GM12878 (cell line): Measurements from ENCODE around the gene IFIT5. TPM values are rescaled to one million over a fixed set of nuclear protein-coding genes. Genes with fewer than 3 reads are reported as not detected.

Experiments used
- ATAC-seq: fragments of 200-7000 bp; cut with Tn5 transposase; 3 replicates; pipeline ENCODE4 v1.9.1; 2020; ENCODE audit warnings: mild to moderate bottlenecking, moderate library complexity
- BruUV-seq: library from RNA; stranded (reverse); fragments of 400-500 nt; replicated peaks from 2 replicates; lab custom pipeline; 2021; lab: Mats Ljungman, UMichigan
- CTCF ChIA-PET: fragments of 300-600 bp; sonication (Branson Sonifier 250); formaldehyde crosslinking; extraction: SDS; loops from one replicate; lab custom pipeline; 2021; ENCODE audit warnings: inconsistent platforms; lab: Yijun Ruan, JAX
- POLR2A ChIA-PET: fragments of 350-600 bp; formaldehyde crosslinking; extraction: SDS; loops from one replicate; lab custom pipeline; 2021; ENCODE audit warnings: inconsistent platforms; lab: Charles Lee
- RAD21 ChIA-PET: fragments of 300-600 bp; sonication (Branson Sonifier 250); formaldehyde crosslinking; loops from one replicate; lab custom pipeline; 2023; ENCODE audit warnings: antibody characterized with exemption; ENCODE audit not compliant: unreplicated experiment; lab: Charles Lee
- SMC1A ChIA-PET: fragments of 300-600 bp; sonication (Branson Sonifier 250); formaldehyde crosslinking; loops from one replicate; lab custom pipeline; 2023; ENCODE audit not compliant: unreplicated experiment, uncharacterized antibody; lab: Charles Lee
- DNase-seq: peaks from one replicate; pipeline ENCODE4 v3.0.0-alpha.2; 2011; ENCODE audit warnings: low read depth, low spot score
- FAIRE-seq: peaks from 3 replicates; lab custom pipeline; 2011; peaks lifted over from hg19 to GRCh38; lab: Jason Lieb, UNC
- H2AFZ ChIP-seq: 2 replicates; pipeline ENCODE4 v1.6.0; 2011; ENCODE audit warnings: low read depth, low read length, control low read depth; ENCODE audit not compliant: control insufficient read depth
- H3K27ac ChIP-seq: 2 replicates; pipeline ENCODE4 v1.5.1; 2011; ENCODE audit warnings: control low read depth; ENCODE audit not compliant: control insufficient read depth, insufficient read depth
- H3K27me3 ChIP-seq, 2 experiments: replicated peaks in 1 of 2; 2 replicates each; pipeline versions ENCODE4 v1.6.0 to v1.6.1; 2011; ENCODE audit warnings: low read length in 1 of 2; ENCODE audit not compliant: control insufficient read depth in 2 of 2, insufficient read depth in 2 of 2
- H3K36me3 ChIP-seq, 2 experiments: 2 replicates each; pipeline ENCODE4 v1.5.1; 2011; ENCODE audit warnings: low read length in 1 of 2; ENCODE audit not compliant: control insufficient read depth in 2 of 2, insufficient read depth in 2 of 2
- H3K4me1 ChIP-seq: 2 replicates; pipeline ENCODE4 v1.6.1; 2011; ENCODE audit warnings: mild to moderate bottlenecking, low read length, moderate library complexity, mixed read lengths; ENCODE audit not compliant: control insufficient read depth, insufficient read depth
- H3K4me2 ChIP-seq: 2 replicates; pipeline ENCODE4 v1.6.0; 2011; ENCODE audit warnings: control low read depth; ENCODE audit not compliant: control insufficient read depth, insufficient read depth
- H3K4me3 ChIP-seq: fragments of 200-600 bp; sonication (generic); 2 replicates; pipeline ENCODE4 v1.5.1; 2016
- H3K79me2 ChIP-seq: 2 replicates; pipeline ENCODE4 v1.6.0; 2011; ENCODE audit warnings: low read length; ENCODE audit not compliant: control insufficient read depth, insufficient read depth
- H3K9ac ChIP-seq: 2 replicates; pipeline ENCODE4 v1.8.0; 2011; ENCODE audit warnings: low read length, control low read depth, mixed read lengths; ENCODE audit not compliant: control insufficient read depth, insufficient read depth
- H3K9me3 ChIP-seq: replicated peaks from 3 replicates; pipeline ENCODE4 v1.5.1; 2011; ENCODE audit warnings: mild to moderate bottlenecking, low read length; ENCODE audit not compliant: control insufficient read depth, insufficient read depth
- H4K20me1 ChIP-seq: 2 replicates; pipeline ENCODE4 v1.6.0; 2011; ENCODE audit not compliant: control insufficient read depth, insufficient read depth
- ATF7 ChIP-seq: fragments of 450-650 bp; IDR thresholded peaks from 2 replicates; pipeline ENCODE4 v1.6.1; 2016; ENCODE audit warnings: low read depth, mild to moderate bottlenecking
- CBFB ChIP-seq: IDR thresholded peaks from 2 replicates; pipeline ENCODE4 v1.6.1; 2016; ENCODE audit warnings: antibody characterized with exemption, low read depth
- CBX3 ChIP-seq: fragments of 200-600 bp; sonication (generic); IDR thresholded peaks from 2 replicates; pipeline ENCODE4 v1.6.1; 2016; ENCODE audit warnings: low read depth, borderline replicate concordance
- CREM ChIP-seq: IDR thresholded peaks from 2 replicates; pipeline ENCODE4 v1.6.1; 2014; ENCODE audit warnings: antibody characterized with exemption, low read depth
- EED ChIP-seq: sonication (generic); IDR thresholded peaks from 2 replicates; pipeline ENCODE4 v1.6.1; 2016; ENCODE audit warnings: antibody characterized with exemption, low read depth
- EGR1 ChIP-seq, 2 experiments: IDR thresholded peaks; 1 replicate in 1 of 2; 2 replicates in 1 of 2; pipeline ENCODE4 v1.6.1; 2011 to 2012; ENCODE audit warnings: low read depth in 2 of 2, low read length in 2 of 2, borderline replicate concordance in 1 of 2, mild to moderate bottlenecking in 1 of 2, moderate library complexity in 1 of 2
- HDAC2 ChIP-seq: fragments of 200-600 bp; sonication (generic); IDR thresholded peaks from 2 replicates; pipeline ENCODE4 v1.6.1; 2017
- MTA2 ChIP-seq: fragments of 450-650 bp; IDR thresholded peaks from 2 replicates; pipeline ENCODE4 v1.6.1; 2016; ENCODE audit warnings: low read depth, mild to moderate bottlenecking, moderate library complexity
- NFIC ChIP-seq: IDR thresholded peaks from 2 replicates; pipeline ENCODE4 v1.6.1; 2012; ENCODE audit warnings: low read depth, mild to moderate bottlenecking, inconsistent platforms, low read length, moderate library complexity
- NRF1 ChIP-seq: conservative IDR thresholded peaks from 2 replicates; pipeline ENCODE4 v1.6.1; 2011; ENCODE audit warnings: mild to moderate bottlenecking, low read depth, low read length, improper control_type of control experiment
- PAX5 ChIP-seq: IDR thresholded peaks from 2 replicates; pipeline ENCODE4 v1.6.1; 2011; ENCODE audit warnings: low read depth, low read length, borderline replicate concordance
- RAD21 ChIP-seq: IDR thresholded peaks from 2 replicates; pipeline ENCODE4 v1.6.1; 2011; ENCODE audit warnings: mild to moderate bottlenecking, low read depth, low read length, moderate library complexity; ENCODE audit not compliant: insufficient read depth
- RCOR1 ChIP-seq: conservative IDR thresholded peaks from 2 replicates; pipeline ENCODE4 v1.6.1; 2012; ENCODE audit warnings: low read depth, low read length, improper control_type of control experiment
- SMC3 ChIP-seq: IDR thresholded peaks from 2 replicates; pipeline ENCODE4 v1.6.1; 2011; ENCODE audit warnings: low read length, improper control_type of control experiment, borderline replicate concordance
- SPI1 ChIP-seq: IDR thresholded peaks from 2 replicates; pipeline ENCODE4 v1.6.1; 2011; ENCODE audit warnings: low read depth, mild to moderate bottlenecking, low read length, moderate library complexity, borderline replicate concordance; ENCODE audit not compliant: insufficient read depth
- STAT1 ChIP-seq: fragments of 450-650 bp; conservative IDR thresholded peaks from 2 replicates; pipeline ENCODE4 v1.6.1; 2014; ENCODE audit warnings: antibody characterized with exemption, mild to moderate bottlenecking
- SUPT20H ChIP-seq: IDR thresholded peaks from 2 replicates; pipeline ENCODE4 v1.6.1; 2011; ENCODE audit warnings: low read depth, mild to moderate bottlenecking, low read length, moderate library complexity, borderline replicate concordance; ENCODE audit not compliant: control insufficient read depth
- ZNF622 ChIP-seq: fragments of 450-650 bp; IDR thresholded peaks from 2 replicates; pipeline ENCODE4 v1.6.1; 2017; ENCODE audit warnings: mild to moderate bottlenecking, inconsistent platforms
- WGBS: methylation state at CpG from one replicate; pipeline ENCODE4 v1.1.6; 2016; ENCODE audit warnings: low lambda C conversion rate; ENCODE audit not compliant: insufficient replicate concordance, insufficient coverage; ENCODE audit errors: missing lambda C conversion rate; 5-methylcytosine and 5-hydroxymethylcytosine counted together
- in situ Hi-C: fragments of 300-500 bp; cut with MboI; formaldehyde crosslinking; loops from 9 replicates; pipeline ENCODE4 v1.14.3; 2018; ENCODE audit warnings: mixed read lengths
- intact Hi-C: fragments of 100-400 bp; cut with micrococcal nuclease; formaldehyde crosslinking; loops from one replicate; pipeline ENCODE4 v1.14.2; 2022; ENCODE audit not compliant: unreplicated experiment
- polyA plus RNA-seq, 11 experiments: library from polyadenylated mRNA; depleted of rRNA in 4 of 11; unstranded in 6 of 11; stranded (reverse) in 5 of 11; fragments of >200 nt; fragmentation: Nextera tagmentation in 4 of 11; fragmentation: Illumina TruSeq in 1 of 11; extraction: Ambion mirVana in 4 of 11; extraction: Trizol in 1 of 11; gene quantifications; 1 replicate in 1 of 11; 2 replicates in 10 of 11; pipeline versions ENCODE4 v1.2.1 to v1.2.3, GENCODE V29; 2011 to 2016; ENCODE audit warnings: inconsistent platforms in 2 of 11, missing spikeins in 2 of 11, low read depth in 1 of 11
- total RNA-seq, 4 experiments: library from RNA; depleted of rRNA in 3 of 4; stranded (reverse); fragments of >200 nt in 3 of 4; fragmentation: Illumina TruSeq in 1 of 4; extraction: Trizol in 1 of 4; gene quantifications; 2 replicates each; pipeline versions ENCODE4 v1.2.1 to v1.2.3, GENCODE V29; 2013 to 2021
- TF ChIP-seq, protein P1 (sequence below): fragments of 450-650 bp; IDR thresholded peaks from 2 replicates; pipeline ENCODE4 v1.6.1; 2016; ENCODE audit warnings: mild to moderate bottlenecking
- TF ChIP-seq, protein P2 (sequence below), 3 experiments: IDR thresholded peaks in 2 of 3; conservative IDR thresholded peaks in 1 of 3; 2 replicates each; pipeline ENCODE4 v1.5.1; 2011; ENCODE audit warnings: low read depth in 3 of 3, low read length in 3 of 3, mild to moderate bottlenecking in 3 of 3, control low read depth in 2 of 3, moderate library complexity in 2 of 3, inconsistent platforms in 1 of 3, mixed read lengths in 1 of 3; ENCODE audit not compliant: control insufficient read depth in 2 of 3, insufficient read depth in 1 of 3; ENCODE audit errors: extremely low read depth in 1 of 3

Gene IFIT5
- total and polyA plus RNA-seq, 10 of the 15 experiments (the other 5 are each of a cell fraction or from before 2014, with no cell fraction given) = 5.9 to 17.0 (median 10.4) TPM

DNA sequence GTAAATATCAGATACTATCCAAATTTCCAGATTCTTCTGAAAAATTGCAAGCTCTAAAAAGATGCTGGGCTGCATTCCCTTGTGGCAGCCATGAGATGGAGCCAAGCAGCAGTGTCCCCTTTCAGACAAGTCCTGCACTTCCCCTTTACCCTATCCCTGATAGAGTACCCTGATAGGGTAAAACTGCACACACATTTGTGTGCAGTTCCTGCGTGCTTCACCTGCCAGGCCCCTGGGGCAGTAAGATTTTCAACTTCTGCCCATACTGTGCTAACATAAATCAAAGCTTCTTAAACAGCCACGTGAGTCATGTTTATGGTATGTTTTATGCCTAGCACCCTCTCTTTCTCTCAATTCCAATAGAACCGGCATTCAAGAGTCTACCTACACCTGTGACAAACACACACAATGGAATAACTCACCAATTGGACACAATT lies 52.2 kb downstream of the IFIT5 start:
- Histone ChIP-seq H3K27me3 (peaks cover 0 to 2% of the 10 kb centered on the region in 2 experiments; a peak in 1 of 4 replicates), H3K4me2 (no peak overlapping the region), H2AFZ (no peak overlapping the region), H3K27ac (no peak overlapping the region), H3K4me1 (no peaks in the 10 kb centered on the region), H3K4me3 (no peak overlapping the region), H3K36me3 (no peaks in the 10 kb centered on the region), H3K9ac (no peak overlapping the region), H3K9me3 (no peaks in the 10 kb centered on the region), H3K79me2 (no peaks in the 10 kb centered on the region), H4K20me1 (no peaks in the 10 kb centered on the region)
- ATAC-seq = peak; percentile 80
- WGBS = 26% methylated on average over 3 of the region's 3 CpGs
- ChIA-PET SMC1A (interaction anchor here (1.0 to 1.5 kb wide), 4 partner anchors 20 to 95 kb away, joined by 3 to 4 read pairs (median 3); no protein-coding TSS in a partner anchor), CTCF (interaction anchor here (1.0 to 2.7 kb wide), 5 partner anchors 17 to 238 kb away, joined by 3 to 9 read pairs (median 4); no protein-coding TSS in a partner anchor), POLR2A (no interaction called here), RAD21 (interaction anchor here (1.4 kb wide), 1 partner anchor 95 kb away, joined by 3 read pairs; no protein-coding TSS in a partner anchor)
- TF ChIP-seq NFIC (no peak), RAD21 (peak; percentile 47), SPI1 (peak; percentile 73; the same call in 1 of the 2 replicates), CBFB (no peak), RCOR1 (no peak), HDAC2 (no peak), NRF1 (no peak), STAT1 (no peak), ZNF622 (no peak), SUPT20H (no peak), CREM (no peak), EED (no peak), ATF7 (no peak), SMC3 (peak; percentile 38; the same call in 1 of the 2 replicates), MTA2 (no peak), PAX5 (no peak), EGR1 (IDR thresholded peaks at IDR 0.05; ENCODE audit: borderline replicate concordance in 1 of 2, low read depth in 2 of 2, low read length in 2 of 2) (no peak), CBX3 (no peak)
- TF ChIP-seq, protein P1, sequence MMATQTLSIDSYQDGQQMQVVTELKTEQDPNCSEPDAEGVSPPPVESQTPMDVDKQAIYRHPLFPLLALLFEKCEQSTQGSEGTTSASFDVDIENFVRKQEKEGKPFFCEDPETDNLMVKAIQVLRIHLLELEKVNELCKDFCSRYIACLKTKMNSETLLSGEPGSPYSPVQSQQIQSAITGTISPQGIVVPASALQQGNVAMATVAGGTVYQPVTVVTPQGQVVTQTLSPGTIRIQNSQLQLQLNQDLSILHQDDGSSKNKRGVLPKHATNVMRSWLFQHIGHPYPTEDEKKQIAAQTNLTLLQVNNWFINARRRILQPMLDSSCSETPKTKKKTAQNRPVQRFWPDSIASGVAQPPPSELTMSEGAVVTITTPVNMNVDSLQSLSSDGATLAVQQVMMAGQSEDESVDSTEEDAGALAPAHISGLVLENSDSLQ = no peak
- TF ChIP-seq, protein P2, sequence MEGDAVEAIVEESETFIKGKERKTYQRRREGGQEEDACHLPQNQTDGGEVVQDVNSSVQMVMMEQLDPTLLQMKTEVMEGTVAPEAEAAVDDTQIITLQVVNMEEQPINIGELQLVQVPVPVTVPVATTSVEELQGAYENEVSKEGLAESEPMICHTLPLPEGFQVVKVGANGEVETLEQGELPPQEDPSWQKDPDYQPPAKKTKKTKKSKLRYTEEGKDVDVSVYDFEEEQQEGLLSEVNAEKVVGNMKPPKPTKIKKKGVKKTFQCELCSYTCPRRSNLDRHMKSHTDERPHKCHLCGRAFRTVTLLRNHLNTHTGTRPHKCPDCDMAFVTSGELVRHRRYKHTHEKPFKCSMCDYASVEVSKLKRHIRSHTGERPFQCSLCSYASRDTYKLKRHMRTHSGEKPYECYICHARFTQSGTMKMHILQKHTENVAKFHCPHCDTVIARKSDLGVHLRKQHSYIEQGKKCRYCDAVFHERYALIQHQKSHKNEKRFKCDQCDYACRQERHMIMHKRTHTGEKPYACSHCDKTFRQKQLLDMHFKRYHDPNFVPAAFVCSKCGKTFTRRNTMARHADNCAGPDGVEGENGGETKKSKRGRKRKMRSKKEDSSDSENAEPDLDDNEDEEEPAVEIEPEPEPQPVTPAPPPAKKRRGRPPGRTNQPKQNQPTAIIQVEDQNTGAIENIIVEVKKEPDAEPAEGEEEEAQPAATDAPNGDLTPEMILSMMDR (IDR thresholded peaks at IDR 0.05 in 2 of 3, conservative IDR thresholded peaks at IDR 0.05 in 1 of 3; ENCODE audit: control insufficient read depth in 2 of 3, extremely low read depth in 1 of 3, insufficient read depth in 1 of 3, low read depth in 3 of 3, low read length in 3 of 3) = peak; percentile 41 to 45 (median 44); a peak in 4 of 6 replicates
- intact Hi-C loops = no loop called here
- DNase-seq = no peak
- BruUV-seq = no TSS peak
- no peak for FAIRE-seq
- in situ Hi-C loops = no loop called here
